Measurements from ENCODE around the gene RASSF1.

- TF ChIP-seq CTCF (IDR thresholded peaks at IDR 0.05) (no peak), EZH2 (IDR thresholded peaks at IDR 0.05) (no peak)
Measured at GRCh38 chr3:50337175-50337861, 3.3 kb downstream of the RASSF1 start.
